ENCODE measurements around the gene HOXB3.

Gene HOXB3

DNA sequence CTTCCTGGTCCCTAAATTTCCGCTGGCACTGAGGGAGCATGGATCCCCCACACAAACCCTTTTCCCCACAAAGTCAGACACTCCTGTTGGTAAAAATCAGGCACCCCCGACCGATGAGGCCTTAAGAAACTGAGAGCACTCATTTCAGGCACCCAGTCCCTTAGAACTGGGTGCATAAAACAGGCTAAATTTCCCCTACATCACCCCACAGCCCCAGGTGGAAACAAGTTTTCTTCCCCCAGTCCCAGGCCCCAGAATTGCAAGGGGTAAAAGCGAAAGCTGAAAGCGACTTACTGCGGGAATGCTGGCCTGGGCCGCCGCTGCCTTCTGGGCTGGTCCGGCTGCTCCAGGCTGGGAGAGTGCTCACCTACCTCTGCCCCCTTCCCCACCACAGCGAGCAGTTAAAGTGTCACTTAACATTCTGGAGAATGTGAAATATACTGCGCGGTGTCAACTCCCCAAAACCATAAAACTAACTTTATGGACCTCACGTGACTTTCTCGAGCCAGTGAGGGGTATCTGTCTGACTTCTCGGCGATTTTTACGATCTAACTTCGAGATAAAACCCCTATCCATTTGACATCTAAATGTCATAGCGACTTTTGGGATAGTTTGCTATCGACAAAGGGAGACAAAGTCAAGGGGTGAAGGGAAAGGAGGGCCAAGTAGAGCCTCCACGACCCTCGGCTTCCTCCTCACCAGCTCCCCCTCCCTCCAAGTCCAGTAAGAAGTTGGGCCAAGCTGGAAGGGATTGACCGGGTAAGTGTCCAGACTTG lies at the start of gene HOXB3:
Gene HOXB3, minus strand, starts transcription at position 411 of the 776 bp plus-strand sequence. CDS start 37,767 bp downstream, outside the sequence.
- DNase-seq (ENCODE audit: low spot score) = no peak

DNA sequence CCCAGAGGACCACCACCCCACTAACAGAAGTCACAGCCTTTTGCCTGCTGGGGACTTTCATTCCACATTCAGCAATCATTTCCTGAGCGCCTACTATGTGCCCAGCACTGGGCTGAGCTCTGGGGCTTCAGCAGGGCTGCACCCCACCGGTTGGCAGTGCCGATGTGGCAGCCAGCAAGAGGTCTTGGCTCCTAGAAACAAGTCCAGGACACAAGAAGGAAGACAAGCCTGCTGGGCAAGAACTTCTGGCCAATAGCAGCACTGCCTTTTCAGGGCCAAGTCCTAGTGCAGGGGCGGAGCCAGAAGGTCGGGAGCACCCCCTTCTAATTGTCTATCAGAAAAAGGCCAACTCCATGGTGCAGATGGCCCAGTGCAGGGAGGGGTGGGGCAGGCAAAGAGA lies 49.1 kb upstream of the HOXB3 start:
- no peak for DNase-seq (ENCODE audit: low spot score)

DNA sequence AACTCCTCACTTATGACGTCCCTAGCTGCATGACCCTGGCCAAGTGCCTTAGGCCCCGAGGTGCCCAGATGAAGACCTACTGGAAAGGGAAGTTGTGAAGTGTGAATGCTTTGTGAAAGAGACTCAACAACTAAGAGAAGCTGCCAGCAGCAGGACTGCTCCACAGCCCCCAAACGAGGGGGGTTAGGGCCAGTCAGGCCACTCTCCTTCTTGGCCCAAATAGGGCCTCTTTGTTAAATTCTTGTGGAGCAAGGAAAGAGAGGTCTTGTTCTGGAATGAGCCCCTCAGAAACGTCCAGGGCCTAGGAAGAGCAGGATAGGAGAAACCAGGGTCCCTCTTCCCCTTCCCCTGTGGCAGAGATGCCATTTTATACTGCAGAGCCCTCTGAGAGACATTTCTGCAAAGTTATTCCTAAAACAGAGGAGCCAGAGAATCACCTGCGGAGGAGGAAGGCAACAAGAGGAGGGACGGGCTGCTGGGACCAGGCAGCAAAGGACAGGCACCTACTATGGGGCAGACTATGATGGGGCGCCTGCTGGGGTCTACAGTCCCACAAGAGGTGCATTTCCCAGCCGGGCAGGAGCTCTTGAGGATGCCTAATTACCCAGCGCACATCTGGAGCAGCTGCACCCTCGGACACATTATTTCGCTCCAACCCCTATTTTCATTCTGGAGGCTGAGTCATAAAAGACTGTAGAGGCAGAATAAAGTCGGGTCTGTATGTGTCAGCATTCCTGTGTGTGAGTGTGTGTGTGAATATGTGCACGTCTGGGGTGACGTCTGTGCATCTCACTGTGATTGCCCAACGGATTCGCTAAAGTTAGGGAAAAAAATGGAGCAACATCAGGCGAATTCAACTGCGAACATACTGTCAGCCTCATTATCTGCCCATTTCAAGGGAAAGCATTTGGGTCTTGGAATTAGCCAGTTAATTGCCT lies 47.6 kb upstream of the HOXB3 start:
- peak; percentile 90 for DNase-seq (ENCODE audit: low spot score)

DNA sequence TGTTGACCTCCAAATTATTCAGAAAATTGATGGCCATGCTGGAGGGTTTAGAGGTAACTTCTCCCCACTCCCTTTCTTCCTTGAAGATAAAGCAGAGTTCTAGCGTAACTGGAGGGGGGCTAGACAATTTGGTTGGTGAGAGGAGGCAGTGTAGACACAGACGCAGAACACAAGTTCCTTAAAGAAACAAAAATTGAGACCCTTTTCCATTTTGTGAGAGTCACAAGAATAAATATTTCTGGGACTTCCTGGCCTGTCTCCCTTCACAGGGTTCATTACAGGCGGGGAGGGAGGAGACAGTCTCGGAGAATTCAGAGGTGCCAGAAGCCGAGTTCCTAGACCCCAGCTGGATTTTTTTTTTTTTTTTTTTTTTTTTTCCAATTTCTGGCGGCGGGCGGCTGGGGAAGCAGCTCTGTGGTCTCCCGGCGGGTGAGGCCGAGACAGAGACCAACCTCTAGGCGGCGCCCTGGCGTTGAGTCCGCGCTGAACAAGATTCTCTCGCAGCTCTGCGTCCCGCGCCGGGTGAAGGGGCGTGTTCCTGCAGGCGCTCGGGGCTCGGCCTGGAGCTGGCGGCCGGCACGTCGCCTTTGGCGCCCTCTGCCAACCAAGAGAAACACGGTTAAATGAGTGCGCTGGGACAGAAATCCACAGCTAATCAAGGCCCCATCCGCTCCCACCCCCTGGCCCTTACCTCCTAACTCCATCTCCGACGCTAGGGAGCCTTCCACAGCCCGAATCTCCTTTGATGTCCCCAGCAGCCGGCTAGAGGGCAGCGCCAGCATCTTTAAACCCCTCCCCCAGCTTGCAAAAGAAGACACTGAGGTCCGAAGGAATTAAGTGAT lies 46.4 kb upstream of the HOXB3 start:
- peak; percentile 90 for DNase-seq (ENCODE audit: low spot score)

GRCh38 chr17:48634493-48635208 lies 44.6 kb upstream of the HOXB3 start:
- DNase-seq (ENCODE audit: low spot score) = no peak

GRCh38 chr17:48633266-48633677 lies 43.2 kb upstream of the HOXB3 start:
- no peak for DNase-seq (ENCODE audit: low spot score)

- no peak for DNase-seq (ENCODE audit: low spot score)
Observed at GRCh38 chr17:48632579-48633265, 42.7 kb upstream of the HOXB3 start.

DNA sequence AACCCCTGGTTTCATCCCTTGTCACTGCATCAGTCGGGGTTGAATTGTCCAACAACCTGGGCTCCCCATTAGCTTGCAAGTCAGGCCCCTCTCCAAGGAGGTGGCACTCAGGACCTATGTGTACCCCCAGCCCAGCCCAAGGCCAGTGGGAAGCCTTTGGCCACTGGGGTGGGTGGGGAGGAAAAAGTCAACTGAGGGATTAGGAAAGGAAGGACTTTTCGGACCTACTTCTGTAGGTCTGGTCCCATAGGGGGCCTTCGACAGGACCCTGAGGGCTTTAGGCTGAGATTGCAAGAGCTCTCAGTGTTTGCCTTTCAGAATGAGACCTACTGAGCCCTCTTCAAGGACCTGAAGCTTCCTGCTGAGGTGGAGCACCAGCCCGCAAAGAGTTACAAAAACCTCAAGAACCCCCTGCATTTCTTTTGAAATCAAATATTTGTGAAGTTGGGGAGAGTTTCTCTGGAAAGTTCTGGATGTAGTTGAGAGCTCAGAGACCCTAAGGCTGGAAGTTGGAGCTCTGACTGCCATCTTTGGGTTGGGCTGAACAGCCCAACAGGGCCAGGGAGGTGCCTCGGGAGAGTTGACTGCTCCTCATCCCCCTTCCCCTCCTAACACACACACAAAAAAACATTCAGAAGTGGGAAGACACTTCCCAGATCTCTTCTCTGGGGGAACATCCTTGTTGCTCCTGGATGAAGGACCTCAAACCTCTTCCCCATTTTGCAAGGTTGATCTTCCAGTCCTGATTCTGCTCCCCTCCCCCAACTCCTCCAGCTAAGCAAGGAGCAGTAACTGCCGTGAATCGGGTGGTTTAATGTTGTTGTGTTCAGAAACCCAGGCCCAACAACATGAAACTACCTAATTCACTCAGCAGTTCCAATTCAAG lies 41.9 kb upstream of the HOXB3 start:
- no peak for DNase-seq (ENCODE audit: low spot score)

DNA sequence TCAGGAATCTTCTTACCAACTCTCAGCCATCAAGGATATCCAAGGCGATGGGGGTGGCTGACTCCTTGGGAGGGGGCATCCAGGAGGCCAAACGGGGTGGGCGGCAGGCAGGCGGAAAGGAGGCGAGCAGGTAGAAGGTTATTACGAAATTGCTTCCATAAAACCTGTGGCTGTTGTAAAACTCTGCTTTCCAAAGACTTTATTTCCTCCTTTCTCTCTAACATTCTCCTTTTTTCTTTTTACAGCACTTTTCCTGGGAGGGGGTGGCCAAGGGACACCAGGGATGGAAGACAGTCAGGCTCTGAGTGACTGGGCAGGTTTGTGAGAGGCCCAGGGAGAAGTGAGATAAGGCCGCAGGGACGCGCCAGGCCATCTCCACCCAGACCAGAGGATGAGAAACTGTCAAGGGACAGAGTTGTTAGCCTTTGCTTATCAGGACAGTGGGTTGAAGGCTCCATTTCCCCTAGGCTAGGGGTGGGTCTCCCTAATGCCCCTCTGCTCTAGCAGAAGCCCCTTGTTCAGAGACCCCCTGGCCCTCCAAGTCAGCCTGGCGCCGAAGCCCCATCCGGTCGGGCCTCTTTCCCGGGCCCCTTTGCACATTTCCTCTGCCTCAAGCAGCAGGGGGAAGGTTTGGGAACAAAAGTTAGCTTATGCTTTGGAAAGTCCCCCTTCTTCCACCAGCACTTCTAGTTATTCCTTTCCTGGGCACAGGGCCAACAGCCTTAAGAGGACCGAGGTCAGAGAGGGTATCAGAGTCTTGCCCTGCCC lies 41.1 kb upstream of the HOXB3 start:
- no peak for DNase-seq (ENCODE audit: low spot score)

- DNase-seq (ENCODE audit: low spot score) = no peak
Observed at GRCh38 chr17:48630009-48630924, 40.2 kb upstream of the HOXB3 start.

- no peak for DNase-seq (ENCODE audit: low spot score)
Observed at GRCh38 chr17:48629411-48629759, 39.3 kb upstream of the HOXB3 start.

GRCh38 chr17:48628649-48629410 lies 38.8 kb upstream of the HOXB3 start:
- DNase-seq (ENCODE audit: low spot score) = no peak

DNA sequence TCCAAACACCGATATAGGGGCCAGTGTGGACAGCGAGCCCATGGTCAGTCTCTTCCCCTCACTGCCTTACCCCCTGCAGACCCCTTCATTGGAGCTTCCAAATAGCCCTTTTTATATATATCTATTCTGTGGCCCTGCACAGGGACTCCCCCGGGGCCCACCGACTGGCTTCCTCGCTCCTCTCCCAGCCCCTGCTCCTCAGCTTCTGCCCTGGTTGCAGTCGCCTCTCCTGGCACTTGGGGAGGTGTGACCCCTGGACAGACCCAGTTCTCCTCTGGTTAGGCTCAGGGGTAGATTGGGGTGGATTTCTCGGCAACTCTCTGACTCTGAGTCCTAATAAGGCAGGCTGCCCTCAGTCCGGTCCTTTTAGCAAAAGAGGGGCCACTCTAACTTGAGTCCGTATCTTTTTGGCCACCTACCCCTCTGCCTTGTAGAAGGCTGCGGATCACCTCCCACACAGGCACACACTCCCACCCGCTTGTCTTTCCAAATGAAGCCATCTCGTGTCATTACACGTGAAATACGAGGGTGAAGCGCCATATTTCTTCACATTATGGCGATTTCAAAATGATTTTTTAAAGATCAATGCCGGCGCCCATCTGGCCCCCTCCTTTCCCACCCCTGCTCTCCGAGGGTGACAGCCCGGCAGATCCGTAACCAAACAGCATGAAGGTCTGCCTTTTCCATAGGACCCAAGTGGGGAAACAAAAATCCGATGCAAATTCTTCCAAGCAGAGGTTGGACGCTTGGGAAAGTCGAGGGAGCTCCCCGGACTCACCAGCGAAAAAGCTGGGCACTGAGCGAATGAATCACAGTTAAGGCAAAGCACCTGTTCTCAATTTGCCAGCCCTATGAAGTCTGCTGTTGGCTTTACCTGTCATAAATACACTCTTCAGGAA lies 37.8 kb upstream of the HOXB3 start:
- no peak for DNase-seq (ENCODE audit: low spot score)

DNA sequence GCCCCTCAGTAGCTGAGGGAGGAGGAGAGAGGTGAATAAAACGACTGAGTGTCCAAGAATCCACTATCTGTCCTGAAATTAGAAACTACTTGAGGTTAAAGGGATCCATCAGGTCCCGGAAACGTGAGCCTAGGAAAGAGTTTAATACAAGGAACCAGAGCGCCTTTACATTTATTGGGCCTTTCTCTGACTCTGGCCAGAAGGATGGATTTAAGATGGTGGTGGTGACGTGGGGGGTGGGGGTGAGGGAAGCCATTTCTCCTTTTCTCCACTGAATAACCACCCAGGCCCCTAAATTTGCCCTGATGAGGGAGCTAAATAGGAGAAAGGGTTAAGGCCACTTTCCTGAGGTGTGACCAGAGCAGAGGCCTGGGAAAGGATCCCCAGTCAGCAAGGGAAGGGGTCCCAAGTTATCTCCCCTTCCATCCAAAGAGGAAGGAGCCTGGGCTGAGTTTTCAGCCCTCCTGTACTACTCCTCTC lies 37.1 kb upstream of the HOXB3 start:
- no peak for DNase-seq (ENCODE audit: low spot score)

GRCh38 chr17:48626245-48627117 lies 36.4 kb upstream of the HOXB3 start, which contains the start of gene HOXB9:
HOXB9 (minus strand) TSS chr17:48626358; CDS start chr17:48626269, 89 bp downstream.
- peak; percentile 90 for DNase-seq (ENCODE audit: low spot score)

Measured in GM03348 (cell line).